WTC11 (cell line): ENCODE measurements around the gene AKAP13. TPM values are rescaled to one million over a fixed set of nuclear protein-coding genes. Genes with fewer than 3 reads are reported as not detected.

ENCODE experiments used
- ATAC-seq: fragments of 200-7000 bp; cut with Tn5 transposase; 2 replicates; pipeline ENCODE4 v1.10.0; 2021; ENCODE audit warnings: mild to moderate bottlenecking, moderate library complexity
- CTCF ChIA-PET: fragments of 300-600 bp; sonication (Branson Sonifier 250); formaldehyde crosslinking; loops from one replicate; lab custom pipeline; 2021; ENCODE audit warnings: antibody characterized with exemption; lab: Charles Lee
- POLR2A ChIA-PET: fragments of 350-600 bp; sonication (Branson Sonifier 250); formaldehyde crosslinking; loops from one replicate; lab custom pipeline; 2021; ENCODE audit warnings: antibody characterized with exemption; lab: Charles Lee
- DNase-seq: peaks from one replicate; pipeline ENCODE4 v3.0.0; 2021; ENCODE audit warnings: low spot score
- H3K27ac Mint-ChIP-seq: 2 replicates; pipeline ENCODE4 v1.8.0; 2021; ENCODE audit warnings: mixed read lengths
- H3K27me3 Mint-ChIP-seq: 2 replicates; pipeline ENCODE4 v1.8.0; 2021; ENCODE audit warnings: low read depth, mild to moderate bottlenecking, moderate library complexity, mixed read lengths
- H3K36me3 Mint-ChIP-seq: 2 replicates; pipeline ENCODE4 v1.8.0; 2021; ENCODE audit warnings: mixed read lengths
- H3K4me1 Mint-ChIP-seq: 2 replicates; pipeline ENCODE4 v1.8.0; 2022; ENCODE audit warnings: mixed read lengths
- H3K4me3 Mint-ChIP-seq: 2 replicates; pipeline ENCODE4 v1.8.0; 2021; ENCODE audit warnings: mild to moderate bottlenecking, moderate library complexity, mixed read lengths
- H3K9me3 Mint-ChIP-seq: 2 replicates; pipeline ENCODE4 v1.8.0; 2021; ENCODE audit warnings: mixed read lengths
- CBFB ChIP-seq: sonication (generic); formaldehyde crosslinking; IDR thresholded peaks from 2 replicates; pipeline ENCODE4 v1.8.1; 2022; ENCODE audit warnings: mild to moderate bottlenecking, low read depth, missing genetic modification reagents
- CREM ChIP-seq: sonication (generic); formaldehyde crosslinking; IDR thresholded peaks from 2 replicates; pipeline ENCODE4 v1.8.1; 2022; ENCODE audit warnings: mild to moderate bottlenecking, missing genetic modification reagents, moderate library complexity
- EMX1 ChIP-seq: fragments of 250-450 bp; sonication (Bioruptor Pico); IDR thresholded peaks from 2 replicates; pipeline ENCODE4 v1.8.0; 2021; ENCODE audit warnings: mild to moderate bottlenecking
- GABPB1 ChIP-seq: sonication (generic); formaldehyde crosslinking; IDR thresholded peaks from 2 replicates; pipeline ENCODE4 v1.8.1; 2023; ENCODE audit warnings: mild to moderate bottlenecking, missing genetic modification reagents
- GTF2I ChIP-seq: fragments of 250-450 bp; sonication (Bioruptor Pico); conservative IDR thresholded peaks from 2 replicates; pipeline ENCODE4 v1.4.0; 2021; ENCODE audit warnings: mild to moderate bottlenecking
- PRRX2 ChIP-seq: fragments of 250-450 bp; sonication (Bioruptor Pico); IDR thresholded peaks from 2 replicates; pipeline ENCODE4 v1.8.0; 2021; ENCODE audit warnings: mild to moderate bottlenecking
- RORB ChIP-seq: fragments of 250-450 bp; sonication (Bioruptor Pico); IDR thresholded peaks from 2 replicates; pipeline ENCODE4 v1.9.0; 2021; ENCODE audit warnings: mild to moderate bottlenecking
- SMAD4 ChIP-seq: sonication (generic); formaldehyde crosslinking; IDR thresholded peaks from 2 replicates; pipeline ENCODE4 v1.8.0; 2022; ENCODE audit warnings: mild to moderate bottlenecking, missing genetic modification reagents
- SOX15 ChIP-seq: fragments of 250-450 bp; sonication (Bioruptor Pico); IDR thresholded peaks from 2 replicates; pipeline ENCODE4 v1.9.0; 2021; ENCODE audit warnings: mild to moderate bottlenecking
- TEAD4 ChIP-seq: sonication (generic); formaldehyde crosslinking; IDR thresholded peaks from 2 replicates; pipeline ENCODE4 v1.8.0; 2022; ENCODE audit warnings: mild to moderate bottlenecking, missing genetic modification reagents
- ZNF138 ChIP-seq: sonication (generic); formaldehyde crosslinking; conservative IDR thresholded peaks from 2 replicates; pipeline ENCODE4 v1.8.1; 2022; ENCODE audit warnings: mild to moderate bottlenecking, moderate library complexity, missing genetic modification reagents
- ZNF263 ChIP-seq: sonication (generic); formaldehyde crosslinking; IDR thresholded peaks from 2 replicates; pipeline ENCODE4 v1.8.1; 2022; ENCODE audit warnings: low read depth, mild to moderate bottlenecking, moderate library complexity, missing genetic modification reagents
- ZNF317 ChIP-seq: sonication (generic); formaldehyde crosslinking; IDR thresholded peaks from 2 replicates; pipeline ENCODE4 v1.8.1; 2023; ENCODE audit warnings: low read depth, mild to moderate bottlenecking, moderate library complexity, missing genetic modification reagents, borderline replicate concordance
- ZNF396 ChIP-seq: fragments of 250-450 bp; sonication (Bioruptor Pico); IDR thresholded peaks from 2 replicates; pipeline ENCODE4 v1.8.0; 2021; ENCODE audit warnings: mild to moderate bottlenecking, moderate library complexity, borderline replicate concordance
- total RNA-seq: library from RNA; stranded (reverse); gene quantifications from 3 replicates; pipeline ENCODE4 v1.2.3, GENCODE V29; 2021
- TF ChIP-seq, protein P1 (sequence below): fragments of 250-450 bp; sonication (Bioruptor Pico); IDR thresholded peaks from 2 replicates; pipeline ENCODE4 v1.9.0; 2021; ENCODE audit warnings: mild to moderate bottlenecking
- TF ChIP-seq, protein P2 (sequence below): sonication (generic); formaldehyde crosslinking; IDR thresholded peaks from 2 replicates; pipeline ENCODE4 v1.8.1; 2023; ENCODE audit warnings: mild to moderate bottlenecking, missing genetic modification reagents, moderate library complexity
- TF ChIP-seq, protein P3 (sequence below): sonication (generic); formaldehyde crosslinking; IDR thresholded peaks from 2 replicates; pipeline ENCODE4 v1.8.1; 2023; ENCODE audit warnings: mild to moderate bottlenecking, moderate library complexity, missing genetic modification reagents
- TF ChIP-seq, protein P4 (sequence below): sonication (generic); formaldehyde crosslinking; IDR thresholded peaks from 2 replicates; pipeline ENCODE4 v1.8.0; 2023; ENCODE audit warnings: missing genetic modification reagents
- TF ChIP-seq, protein P5 (sequence below): sonication (generic); formaldehyde crosslinking; IDR thresholded peaks from 2 replicates; pipeline ENCODE4 v1.8.1; 2022; ENCODE audit warnings: low read depth, mild to moderate bottlenecking, moderate library complexity, missing genetic modification reagents, borderline replicate concordance
- TF ChIP-seq, protein P6 (sequence below): sonication (generic); formaldehyde crosslinking; IDR thresholded peaks from 2 replicates; pipeline ENCODE4 v1.8.1; 2023; ENCODE audit warnings: mild to moderate bottlenecking, missing genetic modification reagents

Gene AKAP13
- total RNA-seq, 1 experiment from 2014 or later: 50.3 TPM

DNA sequence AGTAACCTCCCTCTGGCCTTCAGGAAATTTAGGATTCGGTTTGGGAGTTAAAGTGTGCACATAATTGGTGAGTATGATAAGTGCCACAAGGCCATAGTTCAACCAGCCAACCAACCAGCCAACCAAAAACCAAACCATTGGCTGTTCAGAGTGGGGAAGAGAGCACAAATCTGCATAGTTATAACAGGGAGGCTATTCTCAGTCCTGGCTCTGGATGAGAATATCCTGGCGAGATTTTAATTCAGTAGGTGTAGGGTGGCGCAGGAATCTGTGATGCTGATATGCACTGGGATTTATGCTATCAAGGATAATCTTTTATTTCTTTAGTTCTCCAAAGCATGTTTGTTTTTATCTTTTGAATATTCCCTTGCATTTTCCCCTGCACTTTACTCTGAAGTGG lies 49.1 kb downstream of the AKAP13 start:
- Mint-ChIP-seq H3K9me3 (no peaks in the 10 kb centered on the region), H3K27me3 (no peaks in the 10 kb centered on the region), H3K4me3 (no peak overlapping the region), H3K36me3 (no peaks in the 10 kb centered on the region), H3K27ac (0 out of 2 replicates have a peak overlapping the region, but pooled peaks have one; percentile 9), H3K4me1 (peaks cover 50% of the 10 kb centered on the region)
- TF ChIP-seq, protein P1, sequence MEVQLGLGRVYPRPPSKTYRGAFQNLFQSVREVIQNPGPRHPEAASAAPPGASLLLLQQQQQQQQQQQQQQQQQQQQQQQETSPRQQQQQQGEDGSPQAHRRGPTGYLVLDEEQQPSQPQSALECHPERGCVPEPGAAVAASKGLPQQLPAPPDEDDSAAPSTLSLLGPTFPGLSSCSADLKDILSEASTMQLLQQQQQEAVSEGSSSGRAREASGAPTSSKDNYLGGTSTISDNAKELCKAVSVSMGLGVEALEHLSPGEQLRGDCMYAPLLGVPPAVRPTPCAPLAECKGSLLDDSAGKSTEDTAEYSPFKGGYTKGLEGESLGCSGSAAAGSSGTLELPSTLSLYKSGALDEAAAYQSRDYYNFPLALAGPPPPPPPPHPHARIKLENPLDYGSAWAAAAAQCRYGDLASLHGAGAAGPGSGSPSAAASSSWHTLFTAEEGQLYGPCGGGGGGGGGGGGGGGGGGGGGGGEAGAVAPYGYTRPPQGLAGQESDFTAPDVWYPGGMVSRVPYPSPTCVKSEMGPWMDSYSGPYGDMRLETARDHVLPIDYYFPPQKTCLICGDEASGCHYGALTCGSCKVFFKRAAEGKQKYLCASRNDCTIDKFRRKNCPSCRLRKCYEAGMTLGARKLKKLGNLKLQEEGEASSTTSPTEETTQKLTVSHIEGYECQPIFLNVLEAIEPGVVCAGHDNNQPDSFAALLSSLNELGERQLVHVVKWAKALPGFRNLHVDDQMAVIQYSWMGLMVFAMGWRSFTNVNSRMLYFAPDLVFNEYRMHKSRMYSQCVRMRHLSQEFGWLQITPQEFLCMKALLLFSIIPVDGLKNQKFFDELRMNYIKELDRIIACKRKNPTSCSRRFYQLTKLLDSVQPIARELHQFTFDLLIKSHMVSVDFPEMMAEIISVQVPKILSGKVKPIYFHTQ (CRISPR knock-in tag): no peak
- TF ChIP-seq ZNF138 (CRISPR knock-in tag) (no peak), SMAD4 (no peak), GTF2I (CRISPR knock-in tag) (no peak), ZNF317 (no peak), TEAD4 (CRISPR knock-in tag) (no peak), EMX1 (CRISPR knock-in tag) (no peak), SOX15 (no peak), ZNF396 (CRISPR knock-in tag) (no peak), PRRX2 (CRISPR knock-in tag) (no peak), GABPB1 (no peak), CBFB (no peak), ZNF263 (CRISPR knock-in tag) (no peak), RORB (no peak), CREM (no peak)
- TF ChIP-seq, protein P2, sequence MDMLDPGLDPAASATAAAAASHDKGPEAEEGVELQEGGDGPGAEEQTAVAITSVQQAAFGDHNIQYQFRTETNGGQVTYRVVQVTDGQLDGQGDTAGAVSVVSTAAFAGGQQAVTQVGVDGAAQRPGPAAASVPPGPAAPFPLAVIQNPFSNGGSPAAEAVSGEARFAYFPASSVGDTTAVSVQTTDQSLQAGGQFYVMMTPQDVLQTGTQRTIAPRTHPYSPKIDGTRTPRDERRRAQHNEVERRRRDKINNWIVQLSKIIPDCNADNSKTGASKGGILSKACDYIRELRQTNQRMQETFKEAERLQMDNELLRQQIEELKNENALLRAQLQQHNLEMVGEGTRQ (CRISPR knock-in tag): no peak
- TF ChIP-seq, protein P3, sequence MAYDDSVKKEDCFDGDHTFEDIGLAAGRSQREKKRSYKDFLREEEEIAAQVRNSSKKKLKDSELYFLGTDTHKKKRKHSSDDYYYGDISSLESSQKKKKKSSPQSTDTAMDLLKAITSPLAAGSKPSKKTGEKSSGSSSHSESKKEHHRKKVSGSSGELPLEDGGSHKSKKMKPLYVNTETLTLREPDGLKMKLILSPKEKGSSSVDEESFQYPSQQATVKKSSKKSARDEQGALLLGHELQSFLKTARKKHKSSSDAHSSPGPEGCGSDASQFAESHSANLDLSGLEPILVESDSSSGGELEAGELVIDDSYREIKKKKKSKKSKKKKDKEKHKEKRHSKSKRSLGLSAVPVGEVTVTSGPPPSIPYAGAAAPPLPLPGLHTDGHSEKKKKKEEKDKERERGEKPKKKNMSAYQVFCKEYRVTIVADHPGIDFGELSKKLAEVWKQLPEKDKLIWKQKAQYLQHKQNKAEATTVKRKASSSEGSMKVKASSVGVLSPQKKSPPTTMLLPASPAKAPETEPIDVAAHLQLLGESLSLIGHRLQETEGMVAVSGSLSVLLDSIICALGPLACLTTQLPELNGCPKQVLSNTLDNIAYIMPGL (CRISPR knock-in tag): no peak
- TF ChIP-seq, protein P4, sequence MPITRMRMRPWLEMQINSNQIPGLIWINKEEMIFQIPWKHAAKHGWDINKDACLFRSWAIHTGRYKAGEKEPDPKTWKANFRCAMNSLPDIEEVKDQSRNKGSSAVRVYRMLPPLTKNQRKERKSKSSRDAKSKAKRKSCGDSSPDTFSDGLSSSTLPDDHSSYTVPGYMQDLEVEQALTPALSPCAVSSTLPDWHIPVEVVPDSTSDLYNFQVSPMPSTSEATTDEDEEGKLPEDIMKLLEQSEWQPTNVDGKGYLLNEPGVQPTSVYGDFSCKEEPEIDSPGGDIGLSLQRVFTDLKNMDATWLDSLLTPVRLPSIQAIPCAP (CRISPR knock-in tag): no peak
- TF ChIP-seq, protein P5, sequence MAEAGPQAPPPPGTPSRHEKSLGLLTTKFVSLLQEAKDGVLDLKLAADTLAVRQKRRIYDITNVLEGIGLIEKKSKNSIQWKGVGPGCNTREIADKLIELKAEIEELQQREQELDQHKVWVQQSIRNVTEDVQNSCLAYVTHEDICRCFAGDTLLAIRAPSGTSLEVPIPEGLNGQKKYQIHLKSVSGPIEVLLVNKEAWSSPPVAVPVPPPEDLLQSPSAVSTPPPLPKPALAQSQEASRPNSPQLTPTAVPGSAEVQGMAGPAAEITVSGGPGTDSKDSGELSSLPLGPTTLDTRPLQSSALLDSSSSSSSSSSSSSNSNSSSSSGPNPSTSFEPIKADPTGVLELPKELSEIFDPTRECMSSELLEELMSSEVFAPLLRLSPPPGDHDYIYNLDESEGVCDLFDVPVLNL: no peak
- TF ChIP-seq, protein P6, sequence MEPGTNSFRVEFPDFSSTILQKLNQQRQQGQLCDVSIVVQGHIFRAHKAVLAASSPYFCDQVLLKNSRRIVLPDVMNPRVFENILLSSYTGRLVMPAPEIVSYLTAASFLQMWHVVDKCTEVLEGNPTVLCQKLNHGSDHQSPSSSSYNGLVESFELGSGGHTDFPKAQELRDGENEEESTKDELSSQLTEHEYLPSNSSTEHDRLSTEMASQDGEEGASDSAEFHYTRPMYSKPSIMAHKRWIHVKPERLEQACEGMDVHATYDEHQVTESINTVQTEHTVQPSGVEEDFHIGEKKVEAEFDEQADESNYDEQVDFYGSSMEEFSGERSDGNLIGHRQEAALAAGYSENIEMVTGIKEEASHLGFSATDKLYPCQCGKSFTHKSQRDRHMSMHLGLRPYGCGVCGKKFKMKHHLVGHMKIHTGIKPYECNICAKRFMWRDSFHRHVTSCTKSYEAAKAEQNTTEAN (CRISPR knock-in tag): no peak
- POLR2A ChIA-PET: no interaction called here
- ATAC-seq: no peak
- no peak for DNase-seq
- CTCF ChIA-PET: no interaction called here
